ENCODE results near the gene GAD1. TPM values are rescaled to one million over a fixed set of nuclear protein-coding genes. Genes with fewer than 3 reads are reported as not detected.

Gene GAD1
- total RNA-seq, 1 donor from 2014 or later = not detected

DNA sequence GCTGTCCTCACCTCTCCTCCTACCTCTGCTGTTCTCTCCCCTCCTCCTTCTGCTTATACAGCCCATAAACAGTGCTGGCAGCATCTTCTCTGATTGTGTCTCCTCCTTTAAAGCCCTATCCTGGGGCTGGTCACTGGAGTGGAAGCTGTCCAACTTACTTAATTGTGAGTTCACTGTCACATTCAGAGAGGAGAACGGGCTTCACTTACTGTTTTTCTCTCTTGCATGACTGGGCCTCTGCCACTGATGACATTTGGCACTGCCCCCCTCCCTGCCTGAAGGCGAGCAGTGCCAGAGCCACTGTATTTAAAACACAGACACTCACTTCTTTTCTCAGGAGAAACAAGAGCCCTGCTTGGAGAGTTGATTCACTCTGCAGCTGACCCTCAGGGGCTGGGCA lies 12.3 kb downstream of the GAD1 start:
- H3K27ac ChIP-seq = no peak overlapping the region
- no peak for DNase-seq
- no peak overlapping the region for H3K4me3 ChIP-seq
- no peaks in the 10 kb centered on the region for H3K4me1 ChIP-seq
- ATAC-seq = no peak
- no peaks in the 10 kb centered on the region for H3K36me3 ChIP-seq
- peaks cover 42% of the 10 kb centered on the region for H3K27me3 ChIP-seq (ENCODE audit: low read depth)
- intact Hi-C loops (cut with DNase I) = no loop called here
- no peaks in the 10 kb centered on the region for H3K9me3 ChIP-seq
- TF ChIP-seq, protein P1, sequence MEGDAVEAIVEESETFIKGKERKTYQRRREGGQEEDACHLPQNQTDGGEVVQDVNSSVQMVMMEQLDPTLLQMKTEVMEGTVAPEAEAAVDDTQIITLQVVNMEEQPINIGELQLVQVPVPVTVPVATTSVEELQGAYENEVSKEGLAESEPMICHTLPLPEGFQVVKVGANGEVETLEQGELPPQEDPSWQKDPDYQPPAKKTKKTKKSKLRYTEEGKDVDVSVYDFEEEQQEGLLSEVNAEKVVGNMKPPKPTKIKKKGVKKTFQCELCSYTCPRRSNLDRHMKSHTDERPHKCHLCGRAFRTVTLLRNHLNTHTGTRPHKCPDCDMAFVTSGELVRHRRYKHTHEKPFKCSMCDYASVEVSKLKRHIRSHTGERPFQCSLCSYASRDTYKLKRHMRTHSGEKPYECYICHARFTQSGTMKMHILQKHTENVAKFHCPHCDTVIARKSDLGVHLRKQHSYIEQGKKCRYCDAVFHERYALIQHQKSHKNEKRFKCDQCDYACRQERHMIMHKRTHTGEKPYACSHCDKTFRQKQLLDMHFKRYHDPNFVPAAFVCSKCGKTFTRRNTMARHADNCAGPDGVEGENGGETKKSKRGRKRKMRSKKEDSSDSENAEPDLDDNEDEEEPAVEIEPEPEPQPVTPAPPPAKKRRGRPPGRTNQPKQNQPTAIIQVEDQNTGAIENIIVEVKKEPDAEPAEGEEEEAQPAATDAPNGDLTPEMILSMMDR (IDR thresholded peaks at IDR 0.05) = no peak

DNA sequence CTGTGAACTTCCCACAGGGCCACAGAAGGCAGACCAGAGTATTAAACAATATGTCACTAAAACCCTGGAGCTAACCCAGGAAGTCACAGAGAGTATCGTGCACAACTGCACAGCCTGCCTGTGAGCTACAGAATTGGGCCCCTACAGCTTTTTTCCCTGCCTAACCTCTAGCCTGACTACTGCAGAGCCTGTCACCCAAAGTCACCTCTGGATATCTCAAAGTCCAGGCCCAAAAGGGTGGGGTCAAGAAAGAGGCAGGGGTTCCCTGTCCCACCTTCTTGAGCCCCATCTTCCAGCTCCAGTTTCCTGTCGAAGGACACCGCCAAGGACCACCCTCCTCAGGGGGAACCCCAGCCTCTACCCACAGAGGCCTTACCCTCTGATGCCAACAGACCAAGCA lies 13.5 kb downstream of the GAD1 start:
- Histone ChIP-seq H3K27me3 (ENCODE audit: low read depth) (peaks cover 33% of the 10 kb centered on the region), H3K9me3 (no peaks in the 10 kb centered on the region), H3K27ac (no peak overlapping the region), H3K4me1 (no peaks in the 10 kb centered on the region), H3K36me3 (no peaks in the 10 kb centered on the region), H3K4me3 (no peak overlapping the region)
- intact Hi-C loops (cut with DNase I) = no loop called here
- TF ChIP-seq, protein P1 (IDR thresholded peaks at IDR 0.05) = no peak
- no peak for ATAC-seq
- no peak for DNase-seq

DNA sequence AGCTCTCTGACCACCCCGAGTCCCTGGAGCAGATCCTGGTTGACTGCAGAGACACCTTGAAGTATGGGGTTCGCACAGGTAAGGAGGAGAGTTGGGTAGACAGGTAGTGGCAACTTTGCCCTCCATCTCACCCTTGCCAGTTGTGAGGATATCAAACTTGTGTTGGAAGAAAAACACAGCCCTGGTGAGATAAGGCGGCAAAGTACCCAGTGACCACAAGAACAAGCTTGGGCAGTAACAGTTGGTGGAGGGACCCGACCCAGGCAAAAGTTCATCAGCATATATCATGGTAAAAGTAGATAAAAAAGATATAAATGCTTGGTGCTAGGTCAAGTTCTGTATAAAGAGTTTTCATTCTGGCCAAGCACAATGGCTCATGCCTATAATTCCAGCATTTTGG lies 14.4 kb downstream of the GAD1 start:
- ATAC-seq (no peak), DNase-seq (no peak)
- H3K27ac ChIP-seq = no peak overlapping the region
- no peak overlapping the region for H3K4me3 ChIP-seq
- TF ChIP-seq, protein P1 (IDR thresholded peaks at IDR 0.05) = no peak
- no peaks in the 10 kb centered on the region for H3K9me3 ChIP-seq
- H3K36me3 ChIP-seq = no peaks in the 10 kb centered on the region
- peaks cover 24% of the 10 kb centered on the region for H3K27me3 ChIP-seq (ENCODE audit: low read depth)
- no peaks in the 10 kb centered on the region for H3K4me1 ChIP-seq
- intact Hi-C loops (cut with DNase I) = no loop called here

DNA sequence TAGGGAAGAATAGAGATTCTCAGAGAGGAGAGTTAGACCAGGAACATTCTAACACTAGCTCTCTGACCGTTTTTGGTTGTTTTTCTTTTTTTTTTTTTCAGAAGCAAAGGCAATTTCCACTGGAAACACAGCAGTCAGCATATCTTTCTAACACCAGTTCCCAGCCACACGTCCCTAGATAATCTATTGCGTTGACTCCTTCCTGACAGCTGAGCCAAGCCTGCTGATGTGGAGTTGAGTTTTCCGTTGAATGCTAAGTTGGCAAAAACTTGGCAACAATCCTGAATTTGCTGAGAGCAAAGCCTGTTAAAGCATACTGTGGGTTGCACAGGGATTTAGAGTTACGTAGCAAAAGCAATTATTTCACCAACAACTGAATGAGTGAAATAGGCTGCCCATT lies 19.3 kb downstream of the GAD1 start:
- no peak for DNase-seq
- no peaks in the 10 kb centered on the region for H3K36me3 ChIP-seq

DNA sequence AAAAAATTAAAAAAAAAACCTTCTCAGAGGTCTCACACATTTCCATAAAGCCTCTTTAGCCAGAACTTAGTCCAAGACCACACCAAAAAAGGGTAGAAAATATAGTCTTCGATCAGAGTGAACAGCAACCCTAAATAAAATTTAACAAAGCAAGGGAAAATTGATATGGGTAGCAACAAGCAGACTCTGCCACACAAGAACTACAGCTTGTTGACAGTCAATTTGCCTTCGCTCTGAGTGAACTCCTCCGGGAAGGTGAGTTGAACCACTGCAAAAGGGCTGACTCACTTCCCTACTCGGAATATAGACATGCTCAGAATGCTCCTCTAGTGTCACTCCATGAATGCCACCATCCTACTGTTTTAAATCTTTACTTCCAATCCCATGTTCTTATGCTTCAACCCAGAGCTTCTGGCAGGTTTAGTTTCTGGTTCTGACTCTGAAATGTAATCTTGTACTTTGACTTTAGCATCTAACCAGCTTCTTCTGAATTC lies 24.1 kb downstream of the GAD1 start:
- TF ChIP-seq, protein P1 (IDR thresholded peaks at IDR 0.05) = no peak
- DNase-seq = no peak
- intact Hi-C loops (cut with DNase I) = no loop called here
- H3K27ac ChIP-seq = no peak overlapping the region
- H3K4me3 ChIP-seq = no peak overlapping the region
- H3K4me1 ChIP-seq = no peaks in the 10 kb centered on the region
- H3K27me3 ChIP-seq (ENCODE audit: low read depth) = peaks cover 6% of the 10 kb centered on the region
- no peaks in the 10 kb centered on the region for H3K9me3 ChIP-seq
- H3K36me3 ChIP-seq = no peaks in the 10 kb centered on the region
- ATAC-seq = no peak

More for the DNA sequence above, 19.3 kb downstream of the GAD1 start:
- no peak overlapping the region for H3K27ac ChIP-seq
- TF ChIP-seq, protein P1 (IDR thresholded peaks at IDR 0.05) = no peak
- intact Hi-C loops (cut with DNase I) = no loop called here
- ATAC-seq = no peak
- no peak overlapping the region for H3K4me3 ChIP-seq
- H3K9me3 ChIP-seq = no peaks in the 10 kb centered on the region
- no peaks in the 10 kb centered on the region for H3K4me1 ChIP-seq
- no peaks in the 10 kb centered on the region for H3K27me3 ChIP-seq (ENCODE audit: low read depth)

DNA sequence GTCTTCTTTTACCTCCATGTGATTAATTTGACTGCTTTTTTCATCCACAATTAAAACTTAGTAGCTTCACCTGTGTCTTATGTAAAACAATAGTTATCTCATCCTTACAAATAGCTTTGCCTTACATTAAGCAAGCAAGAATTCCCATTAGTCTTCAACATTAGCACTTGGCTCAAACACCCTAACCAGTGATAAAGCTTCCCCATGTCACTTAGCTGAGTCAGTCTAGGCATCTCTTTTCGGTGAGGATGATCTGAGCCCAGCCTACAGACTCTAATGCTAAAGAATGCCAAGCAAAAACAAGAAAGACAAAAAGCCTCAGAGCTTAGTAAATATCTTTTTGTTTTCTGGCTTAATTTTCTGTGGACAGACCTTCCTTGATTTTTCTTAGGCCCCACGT lies 26.1 kb downstream of the GAD1 start:
- ATAC-seq (no peak), DNase-seq (no peak)
- no peak overlapping the region for H3K4me3 ChIP-seq
- peaks cover 6% of the 10 kb centered on the region for H3K27me3 ChIP-seq (ENCODE audit: low read depth)
- TF ChIP-seq, protein P1 (IDR thresholded peaks at IDR 0.05) = no peak
- no peaks in the 10 kb centered on the region for H3K36me3 ChIP-seq
- H3K4me1 ChIP-seq = no peaks in the 10 kb centered on the region
- H3K9me3 ChIP-seq = no peaks in the 10 kb centered on the region
- intact Hi-C loops (cut with DNase I) = no loop called here
- no peak overlapping the region for H3K27ac ChIP-seq
